Measurements from ENCODE around the gene CCDC17.
A peak's percentile ranks its signal among the peaks of the same experiment; 100 is the strongest.
"Not testable (repeated sequence)": the region's sequence is repeated elsewhere in the genome, so short reads cannot be mapped to it uniquely, and the experiment has no call there.

CCDC17 gene

DNA sequence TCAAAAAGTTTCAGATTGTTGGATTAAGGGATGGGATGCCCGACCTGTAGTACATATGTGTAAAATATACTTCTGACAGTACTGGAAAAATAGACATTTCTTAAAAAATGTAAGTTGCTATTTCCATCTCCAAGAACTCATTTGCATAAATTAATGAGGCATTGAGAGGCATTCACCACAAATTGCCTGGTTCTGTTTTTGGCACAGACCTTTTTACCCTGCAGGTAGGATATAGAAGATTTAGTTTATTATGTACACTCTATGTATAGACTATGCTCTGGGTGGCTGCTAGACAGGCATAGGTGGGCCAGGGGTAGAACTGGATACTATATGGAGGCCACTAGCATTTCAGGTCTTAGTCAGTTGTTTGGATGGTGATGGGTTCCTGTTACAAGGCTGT lies 8.0 kb downstream of the CCDC17 start:
- Mint-ChIP-seq H3K4me1 (ENCODE audit: low read depth in 2 of 2) (no peaks in the 10 kb centered on the region), H3K27me3 (no peaks in the 10 kb centered on the region), H3K9me3 (no peaks in the 10 kb centered on the region), H3K27ac (peak overlapping the region; percentile 26 to 35), H3K36me3 (ENCODE audit: insufficient read depth) (peaks cover 69% of the 10 kb centered on the region), H3K4me3 (no peak overlapping the region)
- DNase-seq (no peak), ATAC-seq (replicated peaks) (no peak)

DNA sequence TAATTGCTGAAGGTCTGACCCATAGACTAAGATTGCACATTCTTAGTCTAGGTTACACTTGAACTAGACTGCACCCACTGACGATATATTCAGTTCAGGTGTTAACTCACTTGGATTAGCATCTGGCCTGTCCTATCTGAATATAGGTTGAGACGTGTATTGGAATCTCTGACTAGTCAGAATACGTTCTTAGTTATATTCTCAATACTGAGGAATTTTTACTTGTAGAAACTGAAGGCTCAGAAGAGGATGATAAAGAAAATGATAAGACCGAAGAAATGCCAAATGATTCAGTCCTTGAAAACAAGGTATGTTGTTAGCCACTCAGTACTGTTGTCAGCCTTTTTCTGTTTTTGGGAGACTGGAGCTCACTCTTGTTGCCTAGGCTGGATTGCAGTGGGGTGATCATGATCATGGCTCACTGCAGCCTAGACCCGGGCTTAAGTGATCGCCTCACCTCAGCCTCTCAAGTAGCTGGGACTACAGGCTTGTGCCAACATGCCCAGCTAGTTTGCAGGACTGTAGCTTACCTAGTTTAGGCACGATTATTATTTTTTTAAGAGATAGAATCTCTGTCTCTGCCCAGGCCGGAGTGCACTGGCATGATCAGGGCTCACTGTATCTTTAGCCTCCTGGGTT lies 10.8 kb downstream of the CCDC17 start:
- ATAC-seq (replicated peaks) (no peak), DNase-seq (no peak)
- Mint-ChIP-seq H3K36me3 (ENCODE audit: insufficient read depth) (peaks cover 83% of the 10 kb centered on the region), H3K27me3 (no peaks in the 10 kb centered on the region), H3K4me3 (no peak overlapping the region), H3K27ac (peak overlapping the region in 1 of 2 donors; percentile 41), H3K4me1 (ENCODE audit: low read depth in 2 of 2) (peaks cover 0 to 2% of the 10 kb centered on the region in 2 donors), H3K9me3 (no peaks in the 10 kb centered on the region)

DNA sequence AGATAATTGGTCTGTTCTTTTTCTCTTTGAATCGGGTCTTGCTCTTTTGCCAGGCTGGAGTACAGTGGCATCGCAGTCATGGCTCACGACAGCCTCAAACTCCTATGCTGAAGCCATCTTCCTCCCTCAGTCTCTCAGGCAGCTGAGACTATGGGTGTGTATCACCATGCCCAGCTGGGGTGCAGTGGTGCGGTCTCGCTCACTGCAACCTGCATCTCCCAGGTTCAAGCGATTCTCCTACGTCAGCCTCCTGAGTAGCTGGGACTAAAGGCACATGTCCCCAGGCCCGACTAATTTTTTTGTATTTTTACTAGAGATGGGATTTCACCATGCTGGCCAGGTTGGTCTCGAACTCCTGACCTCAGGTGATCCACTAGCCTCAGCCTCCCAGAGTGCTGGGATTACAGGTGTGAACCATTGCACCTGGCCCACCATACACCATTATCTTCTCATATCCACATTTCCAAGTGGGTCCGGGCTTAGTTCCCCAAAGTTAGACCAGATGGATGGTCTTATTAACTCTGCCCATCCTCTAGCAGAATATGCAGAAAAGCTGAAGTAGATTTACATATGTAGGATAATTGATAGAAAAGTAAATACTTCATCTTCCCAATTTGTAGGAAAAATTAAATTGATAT lies 13.1 kb downstream of the CCDC17 start:
- peak overlapping the region in 1 of 2 donors; percentile 79 for H3K27ac Mint-ChIP-seq

DNA sequence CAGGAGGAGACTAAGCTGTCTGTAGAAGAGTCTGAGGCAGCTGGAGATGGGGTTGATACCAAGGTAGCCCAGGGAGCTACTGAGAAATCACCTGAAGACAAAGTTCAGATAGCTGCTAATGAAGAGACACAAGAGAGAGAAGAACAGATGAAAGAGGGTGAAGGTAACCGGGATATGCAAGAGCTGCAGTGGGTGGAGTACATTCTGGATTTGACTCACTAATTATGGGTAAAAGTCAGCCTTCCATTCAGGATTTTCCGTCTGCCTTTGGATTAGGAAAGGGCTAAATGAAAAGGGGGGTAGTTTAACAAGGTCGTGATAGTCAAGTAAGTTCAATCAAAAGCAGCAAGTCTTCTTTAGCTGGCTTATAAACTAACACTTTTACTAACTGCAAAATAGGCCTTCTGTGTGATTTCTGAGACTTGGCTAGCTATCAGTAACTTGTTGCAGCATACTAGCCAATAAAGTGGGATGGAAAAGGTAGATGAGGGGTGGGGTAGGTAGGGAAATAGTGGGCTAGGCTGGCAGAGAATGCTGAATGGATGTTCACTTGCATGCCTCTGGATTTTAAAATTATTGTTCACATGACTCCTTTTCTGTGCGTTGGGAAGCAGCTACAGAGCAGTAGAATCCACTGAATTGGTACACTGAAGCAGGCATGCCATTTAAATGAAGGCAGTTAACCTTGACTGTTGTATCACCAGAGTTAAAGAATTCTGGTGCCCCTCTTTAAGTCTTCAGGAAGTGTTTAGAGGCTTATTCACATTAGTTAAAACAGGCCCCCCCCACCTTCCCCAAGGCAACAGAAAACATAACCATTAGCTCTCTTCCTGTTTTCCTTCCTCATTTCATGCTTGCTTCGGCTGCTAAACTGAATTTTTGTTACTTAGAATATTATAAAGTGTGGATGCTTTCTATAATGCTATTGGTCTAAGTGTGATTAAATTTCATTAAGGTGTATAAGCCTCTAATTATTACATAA lies 15.4 kb downstream of the CCDC17 start:
- no peaks in the 10 kb centered on the region for H3K27me3 Mint-ChIP-seq
- no peak overlapping the region for H3K4me3 Mint-ChIP-seq
- DNase-seq (no peak), ATAC-seq (replicated peaks) (no peak)
- no peaks in the 10 kb centered on the region for H3K9me3 Mint-ChIP-seq
- peak overlapping the region; percentile 19 to 30 for H3K27ac Mint-ChIP-seq
- peaks cover 78% of the 10 kb centered on the region for H3K36me3 Mint-ChIP-seq (ENCODE audit: insufficient read depth)
- H3K4me1 Mint-ChIP-seq (ENCODE audit: low read depth in 2 of 2) = peaks cover 6 to 11% of the 10 kb centered on the region in 2 donors

More for the DNA sequence above, 13.1 kb downstream of the CCDC17 start:
- Mint-ChIP-seq H3K36me3 (ENCODE audit: insufficient read depth) (peaks cover 80% of the 10 kb centered on the region), H3K4me3 (no peak overlapping the region), H3K9me3 (no peaks in the 10 kb centered on the region), H3K4me1 (ENCODE audit: low read depth in 2 of 2) (peaks cover 4 to 6% of the 10 kb centered on the region in 2 donors), H3K27me3 (no peaks in the 10 kb centered on the region)
- ATAC-seq (replicated peaks) (no peak), DNase-seq (no peak)

DNA sequence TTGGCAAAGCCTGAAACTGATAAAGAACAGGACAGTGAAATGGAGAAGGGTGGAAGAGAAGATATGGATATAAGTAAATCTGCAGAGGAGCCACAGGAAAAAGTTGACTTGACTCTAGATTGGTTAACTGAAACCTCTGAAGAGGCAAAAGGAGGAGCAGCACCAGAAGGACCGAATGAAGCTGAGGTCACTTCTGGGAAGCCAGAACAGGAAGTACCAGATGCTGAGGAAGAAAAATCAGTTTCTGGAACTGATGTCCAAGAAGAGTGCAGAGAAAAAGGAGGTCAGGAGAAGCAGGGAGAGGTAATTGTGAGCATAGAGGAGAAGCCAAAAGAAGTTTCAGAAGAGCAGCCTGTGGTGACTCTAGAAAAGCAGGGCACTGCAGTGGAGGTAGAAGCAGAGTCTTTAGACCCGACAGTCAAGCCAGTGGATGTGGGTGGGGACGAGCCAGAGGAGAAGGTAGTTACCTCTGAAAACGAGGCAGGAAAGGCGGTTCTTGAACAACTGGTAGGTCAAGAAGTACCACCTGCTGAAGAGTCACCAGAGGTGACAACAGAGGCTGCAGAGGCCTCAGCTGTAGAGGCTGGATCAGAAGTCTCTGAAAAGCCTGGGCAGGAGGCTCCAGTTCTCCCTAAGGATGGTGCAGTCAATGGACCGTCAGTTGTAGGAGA lies 16.3 kb downstream of the CCDC17 start:
- no peaks in the 10 kb centered on the region for H3K27me3 Mint-ChIP-seq
- H3K4me3 Mint-ChIP-seq = no peak overlapping the region
- ATAC-seq (replicated peaks) = no peak
- no peaks in the 10 kb centered on the region for H3K9me3 Mint-ChIP-seq
- H3K4me1 Mint-ChIP-seq (ENCODE audit: low read depth in 2 of 2) = peaks cover 6 to 11% of the 10 kb centered on the region in 2 donors
- peaks cover 82% of the 10 kb centered on the region for H3K36me3 Mint-ChIP-seq (ENCODE audit: insufficient read depth)
- DNase-seq = no peak
- peak overlapping the region; percentile 19 to 30 for H3K27ac Mint-ChIP-seq

DNA sequence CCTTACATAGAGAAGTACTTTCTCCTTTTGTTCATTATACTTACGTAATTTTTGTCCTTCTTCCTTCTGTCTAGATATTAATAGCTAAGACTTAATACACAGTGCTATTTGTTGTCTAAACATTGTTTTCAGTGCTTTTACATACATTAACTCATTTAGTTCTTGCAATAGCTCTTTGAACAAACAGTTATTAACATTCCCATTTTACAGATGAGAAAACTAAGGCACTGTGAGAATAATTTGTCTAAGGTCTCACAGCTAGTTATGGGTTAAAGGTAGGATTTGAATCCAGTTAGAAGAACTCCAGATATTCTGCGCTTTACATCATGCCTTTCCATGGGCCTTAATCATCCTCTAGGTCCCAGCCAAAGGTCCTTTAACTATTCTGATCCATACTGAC lies 19.6 kb downstream of the CCDC17 start:
- H3K4me3 Mint-ChIP-seq = no peak overlapping the region
- H3K36me3 Mint-ChIP-seq (ENCODE audit: insufficient read depth) = peaks cover 72% of the 10 kb centered on the region
- H3K4me1 Mint-ChIP-seq (ENCODE audit: low read depth in 2 of 2) = peaks cover 16 to 35% of the 10 kb centered on the region in 2 donors
- H3K27ac Mint-ChIP-seq = no peak overlapping the region
- ATAC-seq (replicated peaks) (no peak), DNase-seq (no peak)
- H3K27me3 Mint-ChIP-seq = no peaks in the 10 kb centered on the region
- H3K9me3 Mint-ChIP-seq = no peaks in the 10 kb centered on the region

DNA sequence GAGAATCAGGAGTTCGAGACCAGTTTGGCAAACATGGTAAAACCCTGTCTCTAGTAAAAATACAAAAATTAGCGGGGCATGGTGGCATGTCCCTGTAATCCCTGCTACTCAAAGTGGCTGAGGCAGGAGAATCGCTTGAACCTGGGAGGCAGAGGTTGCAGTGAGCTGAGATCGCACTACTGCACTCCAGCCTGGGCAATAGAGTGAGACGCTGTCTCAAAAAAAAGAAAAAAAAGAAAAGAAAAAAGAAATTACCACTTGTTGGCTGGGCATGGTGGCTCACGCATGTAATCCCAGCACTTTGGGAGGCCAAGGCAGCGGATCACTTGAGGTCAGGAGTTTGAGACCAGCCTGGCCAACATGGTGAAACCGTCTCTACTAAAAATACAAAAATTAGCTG lies 27.1 kb downstream of the CCDC17 start:
- H3K27me3 Mint-ChIP-seq = not testable (repeated sequence)
- peak overlapping the region in 1 of 2 donors; percentile 23 for H3K27ac Mint-ChIP-seq

DNA sequence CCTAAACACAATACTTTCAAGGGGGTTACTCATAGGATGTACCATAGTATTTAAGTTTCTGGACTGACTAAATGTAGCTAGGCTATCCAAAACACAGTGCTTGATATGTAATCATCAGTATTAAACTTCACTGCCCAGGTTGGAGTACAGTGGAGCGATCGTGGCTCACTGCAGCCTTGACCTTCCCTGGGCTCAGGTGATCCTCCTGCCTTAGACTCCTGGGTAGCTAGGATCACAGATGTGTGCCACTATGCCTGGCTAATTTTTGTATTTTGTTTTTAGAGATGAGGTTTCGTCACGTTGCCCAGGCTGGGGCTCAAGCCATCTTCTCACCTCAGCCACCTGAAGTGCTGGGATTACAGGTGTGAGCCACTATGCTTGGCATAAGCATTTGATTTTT lies 29.4 kb downstream of the CCDC17 start:
- H3K4me1 Mint-ChIP-seq (ENCODE audit: low read depth in 2 of 2) = peaks cover 8 to 20% of the 10 kb centered on the region in 2 donors
- no peak overlapping the region for H3K4me3 Mint-ChIP-seq
- no peaks in the 10 kb centered on the region for H3K9me3 Mint-ChIP-seq
- ATAC-seq (replicated peaks) (no peak), DNase-seq (no peak)
- no peaks in the 10 kb centered on the region for H3K27me3 Mint-ChIP-seq
- H3K27ac Mint-ChIP-seq = peak overlapping the region in 1 of 2 donors; percentile 44
- peaks cover 69% of the 10 kb centered on the region for H3K36me3 Mint-ChIP-seq (ENCODE audit: insufficient read depth)

More for the DNA sequence above, 27.1 kb downstream of the CCDC17 start:
- not testable (repeated sequence) for H3K9me3 Mint-ChIP-seq; H3K4me3 Mint-ChIP-seq; DNase-seq; ATAC-seq (replicated peaks)
- H3K4me1 Mint-ChIP-seq (ENCODE audit: low read depth in 2 of 2) = peaks cover 17 to 34% of the 10 kb centered on the region in 2 donors
- peaks cover 65% of the 10 kb centered on the region for H3K36me3 Mint-ChIP-seq (ENCODE audit: insufficient read depth)

DNA sequence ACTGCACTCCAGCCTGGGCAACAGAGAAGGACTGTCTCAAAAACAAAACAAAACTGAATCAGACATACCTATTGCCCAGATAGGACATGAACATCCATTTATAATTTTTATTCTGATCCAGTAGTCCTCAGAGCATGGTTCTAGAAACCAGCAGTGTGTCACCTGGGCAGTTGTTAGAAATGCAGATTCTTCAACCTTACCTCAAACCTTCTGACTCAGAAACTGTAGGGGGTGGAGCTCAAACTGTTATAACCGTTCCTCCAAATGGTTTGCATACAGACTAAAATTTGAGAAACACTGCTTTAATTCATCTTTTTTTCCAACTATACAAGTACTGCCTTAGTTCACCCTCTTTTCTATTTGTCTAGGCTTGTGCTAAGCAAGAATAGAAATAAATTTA lies 34.0 kb downstream of the CCDC17 start:
- no peaks in the 10 kb centered on the region for H3K27me3 Mint-ChIP-seq
- H3K36me3 Mint-ChIP-seq (ENCODE audit: insufficient read depth) = peaks cover 72% of the 10 kb centered on the region
- DNase-seq (no peak), ATAC-seq (replicated peaks) (no peak)
- H3K4me3 Mint-ChIP-seq = no peak overlapping the region
- H3K27ac Mint-ChIP-seq = peak overlapping the region in 1 of 2 donors; percentile 5
- no peaks in the 10 kb centered on the region for H3K9me3 Mint-ChIP-seq
- H3K4me1 Mint-ChIP-seq (ENCODE audit: low read depth in 2 of 2) = peaks cover 18 to 31% of the 10 kb centered on the region in 2 donors

DNA sequence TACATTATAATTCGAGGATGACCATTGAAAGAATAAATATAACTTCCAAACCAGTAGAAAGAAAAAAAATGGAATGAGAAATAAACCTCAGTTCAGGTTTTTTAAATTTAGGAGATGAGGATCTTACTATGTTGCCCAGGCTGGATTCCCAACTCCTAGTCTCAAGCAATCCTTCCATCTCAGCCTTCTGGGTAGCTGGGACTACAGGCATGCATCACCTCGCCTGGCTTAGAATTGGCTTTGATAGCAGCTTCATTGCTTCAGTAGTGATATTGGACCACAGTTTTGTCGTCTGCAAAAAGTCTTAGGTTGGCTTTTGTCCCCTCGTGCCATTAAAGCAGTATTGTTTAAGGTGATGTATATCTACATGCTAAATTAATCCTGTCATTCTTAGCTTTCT lies 37.1 kb downstream of the CCDC17 start:
- no peak for DNase-seq
- H3K4me1 Mint-ChIP-seq (ENCODE audit: low read depth in 2 of 2) = peaks cover 27 to 40% of the 10 kb centered on the region in 2 donors
- no peaks in the 10 kb centered on the region for H3K9me3 Mint-ChIP-seq
- no peaks in the 10 kb centered on the region for H3K27me3 Mint-ChIP-seq
- H3K36me3 Mint-ChIP-seq (ENCODE audit: insufficient read depth) = peaks cover 56% of the 10 kb centered on the region
- peak overlapping the region; percentile 100 for H3K4me3 Mint-ChIP-seq
- ATAC-seq (replicated peaks) = no peak
- H3K27ac Mint-ChIP-seq = peak overlapping the region; percentile 98

DNA sequence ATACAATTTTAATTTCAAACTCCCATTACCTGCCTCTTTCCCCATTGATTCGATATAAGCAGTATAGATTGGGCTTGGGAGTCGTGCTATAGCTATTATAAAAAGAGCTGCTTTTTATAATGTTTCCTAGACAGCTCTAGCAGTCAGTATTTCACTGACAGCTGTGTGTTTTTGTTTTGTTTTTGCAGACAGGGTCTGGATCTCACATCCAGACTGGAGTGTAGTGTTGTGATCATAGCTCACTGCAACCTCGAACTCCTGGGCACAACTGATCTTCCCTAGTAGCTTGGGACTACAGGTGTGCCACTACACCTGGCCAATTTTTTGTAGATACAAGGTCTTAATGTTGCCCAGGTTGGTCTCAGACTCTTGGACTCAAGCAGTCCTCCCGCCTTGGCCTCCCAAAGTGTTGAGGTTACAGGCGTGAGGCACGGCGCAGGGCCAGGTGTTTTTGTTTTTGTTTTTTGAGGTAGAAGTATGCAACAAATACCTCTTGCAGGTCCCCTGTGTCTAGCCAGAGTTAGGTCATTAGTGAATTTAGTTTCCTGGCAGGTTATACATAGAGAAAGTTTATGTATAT lies 38.3 kb downstream of the CCDC17 start:
- peak overlapping the region; percentile 98 for H3K27ac Mint-ChIP-seq
- H3K9me3 Mint-ChIP-seq = no peaks in the 10 kb centered on the region
- peaks cover 54% of the 10 kb centered on the region for H3K36me3 Mint-ChIP-seq (ENCODE audit: insufficient read depth)
- peak overlapping the region; percentile 100 for H3K4me3 Mint-ChIP-seq
- ATAC-seq (replicated peaks) (no peak), DNase-seq (no peak)
- H3K4me1 Mint-ChIP-seq (ENCODE audit: low read depth in 2 of 2) = peaks cover 27 to 36% of the 10 kb centered on the region in 2 donors
- H3K27me3 Mint-ChIP-seq = no peaks in the 10 kb centered on the region

DNA sequence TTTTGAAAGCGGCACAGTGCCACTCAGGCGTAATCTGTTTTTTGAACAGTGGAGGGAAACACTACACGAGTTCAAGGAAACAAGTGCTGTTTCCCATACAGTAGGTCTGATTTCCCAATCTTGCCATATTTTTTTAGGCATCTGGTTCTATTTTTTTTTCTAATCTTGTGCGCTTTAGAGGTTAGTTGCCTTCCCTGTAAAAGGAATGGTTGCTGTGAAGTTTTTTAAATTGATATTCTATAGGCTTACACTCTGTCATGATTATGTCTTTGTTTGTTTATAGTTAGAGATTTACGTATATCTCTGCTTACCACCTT lies 38.8 kb downstream of the CCDC17 start:
- H3K4me1 Mint-ChIP-seq (ENCODE audit: low read depth in 2 of 2) = peaks cover 27 to 36% of the 10 kb centered on the region in 2 donors
- peaks cover 52% of the 10 kb centered on the region for H3K36me3 Mint-ChIP-seq (ENCODE audit: insufficient read depth)
- no peaks in the 10 kb centered on the region for H3K27me3 Mint-ChIP-seq
- H3K4me3 Mint-ChIP-seq = peak overlapping the region; percentile 100
- DNase-seq = no peak
- no peak for ATAC-seq (replicated peaks)
- no peaks in the 10 kb centered on the region for H3K9me3 Mint-ChIP-seq
- H3K27ac Mint-ChIP-seq = peak overlapping the region; percentile 98

All from effector memory CD8-positive, alpha-beta T cell (primary cell).